ENCODE data around the gene SLC45A1. TPM values are rescaled to one million over a fixed set of nuclear protein-coding genes. Genes with fewer than 3 reads are reported as not detected.

The SLC45A1 gene
- polyA plus RNA-seq, 3 donors = 0.21 TPM; not detected in 2

DNA sequence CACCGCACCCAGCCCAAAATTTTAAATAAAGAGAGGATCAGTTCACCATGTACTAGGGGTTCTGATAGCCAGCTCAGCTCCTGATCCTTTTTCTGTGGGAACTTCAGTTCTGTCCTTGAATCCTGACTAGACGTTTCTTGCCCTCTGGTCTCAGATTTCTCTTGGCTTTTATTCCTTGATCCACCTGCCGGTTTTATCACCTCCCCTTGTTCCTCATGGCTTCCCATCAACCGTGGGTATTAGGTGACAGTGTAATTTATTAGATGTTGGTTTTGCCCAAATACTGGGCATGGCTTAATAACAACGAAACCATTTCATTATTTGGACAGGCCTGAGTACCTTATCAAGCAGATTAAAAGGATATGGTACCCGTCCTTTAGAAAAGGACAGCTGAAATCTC lies 22.5 kb downstream of the SLC45A1 start:
- TF ChIP-seq, protein P1, sequence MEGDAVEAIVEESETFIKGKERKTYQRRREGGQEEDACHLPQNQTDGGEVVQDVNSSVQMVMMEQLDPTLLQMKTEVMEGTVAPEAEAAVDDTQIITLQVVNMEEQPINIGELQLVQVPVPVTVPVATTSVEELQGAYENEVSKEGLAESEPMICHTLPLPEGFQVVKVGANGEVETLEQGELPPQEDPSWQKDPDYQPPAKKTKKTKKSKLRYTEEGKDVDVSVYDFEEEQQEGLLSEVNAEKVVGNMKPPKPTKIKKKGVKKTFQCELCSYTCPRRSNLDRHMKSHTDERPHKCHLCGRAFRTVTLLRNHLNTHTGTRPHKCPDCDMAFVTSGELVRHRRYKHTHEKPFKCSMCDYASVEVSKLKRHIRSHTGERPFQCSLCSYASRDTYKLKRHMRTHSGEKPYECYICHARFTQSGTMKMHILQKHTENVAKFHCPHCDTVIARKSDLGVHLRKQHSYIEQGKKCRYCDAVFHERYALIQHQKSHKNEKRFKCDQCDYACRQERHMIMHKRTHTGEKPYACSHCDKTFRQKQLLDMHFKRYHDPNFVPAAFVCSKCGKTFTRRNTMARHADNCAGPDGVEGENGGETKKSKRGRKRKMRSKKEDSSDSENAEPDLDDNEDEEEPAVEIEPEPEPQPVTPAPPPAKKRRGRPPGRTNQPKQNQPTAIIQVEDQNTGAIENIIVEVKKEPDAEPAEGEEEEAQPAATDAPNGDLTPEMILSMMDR (IDR thresholded peaks at IDR 0.05) = no peak
- WGBS (ENCODE audit: insufficient coverage) = 92% methylated on average over 2 of the region's 6 CpGs
- no peaks in the 10 kb centered on the region for H3K79me2 ChIP-seq (ENCODE audit: insufficient read depth, low read length)
- H3K27me3 Mint-ChIP-seq (ENCODE audit: low read depth in 3 of 3) = peaks cover 1 to 6% (median 4%) of the 10 kb centered on the region in 3 donors
- H3K4me3 ChIP-seq (replicated peaks in 1 of 3; ENCODE audit: low read depth in 2 of 3, low read length in 3 of 3) = no peak overlapping the region
- H2AFZ ChIP-seq (ENCODE audit: insufficient read depth, low read depth, low read length, poor library complexity, severe bottlenecking) = no peak overlapping the region
- H3K9ac ChIP-seq (ENCODE audit: insufficient read depth, low read length, poor library complexity, severe bottlenecking) = no peak overlapping the region
- no peak overlapping the region for H3K27ac ChIP-seq (ENCODE audit: low read depth in 1 of 2, low read length in 2 of 2)
- no peaks in the 10 kb centered on the region for H4K20me1 ChIP-seq (ENCODE audit: insufficient read depth, low read length)
- H3K4me3 Mint-ChIP-seq = no peak overlapping the region
- H3K9me3 ChIP-seq (replicated peaks in 1 of 2; ENCODE audit: control insufficient read depth in 1 of 2, insufficient read depth in 1 of 2, low read length in 2 of 2) = peaks cover 0 to 5% of the 10 kb centered on the region in 2 donors
- H3K4me1 Mint-ChIP-seq = no peaks in the 10 kb centered on the region
- H3K36me3 ChIP-seq (replicated peaks in 1 of 2; ENCODE audit: control insufficient read depth in 1 of 2, insufficient read depth in 2 of 2, low read length in 2 of 2) = no peaks in the 10 kb centered on the region
- intact Hi-C loops (cut with micrococcal nuclease) = no loop called here
- peaks cover 6 to 12% (median 7%) of the 10 kb centered on the region in 7 donors for H3K9me3 Mint-ChIP-seq
- no peaks in the 10 kb centered on the region for H3K36me3 Mint-ChIP-seq
- H3K4me2 ChIP-seq (replicated peaks; ENCODE audit: extremely low read depth, low read length, poor library complexity, severe bottlenecking) = no peak overlapping the region
- H3K27ac Mint-ChIP-seq = peak overlapping the region in 1 of 7 donors; percentile 72
- no peak for DNase-seq
- no peaks in the 10 kb centered on the region for H3K4me1 ChIP-seq (ENCODE audit: control insufficient read depth in 1 of 2, insufficient read depth in 2 of 2, low read length in 2 of 2)
- no peaks in the 10 kb centered on the region for H3K27me3 ChIP-seq (ENCODE audit: control insufficient read depth in 2 of 2, insufficient read depth in 2 of 2, low read length in 2 of 2)

DNA sequence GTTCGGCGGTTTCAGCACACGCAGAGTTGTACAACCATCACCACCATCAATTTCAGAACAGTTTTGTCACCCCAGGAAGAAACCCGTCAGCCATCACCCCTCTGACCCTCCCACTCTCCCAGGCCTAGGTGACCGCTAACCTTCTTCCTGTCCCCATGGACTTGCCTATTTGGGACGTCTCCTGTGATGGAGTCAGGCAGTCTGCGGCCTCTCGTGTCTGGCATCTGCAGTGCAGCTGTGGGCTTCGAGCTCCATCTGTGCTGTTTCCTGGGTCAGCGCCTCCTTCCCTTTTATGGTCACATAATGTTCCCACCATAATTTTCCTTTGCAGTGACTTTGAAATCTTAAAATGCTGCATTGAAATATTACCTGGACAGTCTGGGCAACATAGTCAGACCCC lies 24.4 kb downstream of the SLC45A1 start:
- intact Hi-C loops (cut with micrococcal nuclease) = no loop called here
- no peaks in the 10 kb centered on the region for H3K4me1 Mint-ChIP-seq
- H3K36me3 Mint-ChIP-seq = no peaks in the 10 kb centered on the region
- H3K9me3 Mint-ChIP-seq = peaks cover 2 to 5% (median 3%) of the 10 kb centered on the region in 7 donors
- Histone ChIP-seq H3K36me3 (replicated peaks in 1 of 2; ENCODE audit: control insufficient read depth in 1 of 2, insufficient read depth in 2 of 2, low read length in 2 of 2) (no peaks in the 10 kb centered on the region), H3K79me2 (ENCODE audit: insufficient read depth, low read length) (no peaks in the 10 kb centered on the region), H3K4me2 (replicated peaks; ENCODE audit: extremely low read depth, low read length, poor library complexity, severe bottlenecking) (no peak overlapping the region), H3K27me3 (ENCODE audit: control insufficient read depth in 2 of 2, insufficient read depth in 2 of 2, low read length in 2 of 2) (no peaks in the 10 kb centered on the region), H3K27ac (ENCODE audit: low read depth in 1 of 2, low read length in 2 of 2) (no peak overlapping the region), H3K4me3 (replicated peaks in 1 of 3; ENCODE audit: low read depth in 2 of 3, low read length in 3 of 3) (no peak overlapping the region), H2AFZ (ENCODE audit: insufficient read depth, low read depth, low read length, poor library complexity, severe bottlenecking) (no peak overlapping the region), H3K9me3 (replicated peaks in 1 of 2; ENCODE audit: control insufficient read depth in 1 of 2, insufficient read depth in 1 of 2, low read length in 2 of 2) (peaks cover 0 to 2% of the 10 kb centered on the region in 2 donors), H4K20me1 (ENCODE audit: insufficient read depth, low read length) (no peaks in the 10 kb centered on the region), H3K4me1 (ENCODE audit: control insufficient read depth in 1 of 2, insufficient read depth in 2 of 2, low read length in 2 of 2) (no peaks in the 10 kb centered on the region), H3K9ac (ENCODE audit: insufficient read depth, low read length, poor library complexity, severe bottlenecking) (no peak overlapping the region)
- DNase-seq = no peak
- peaks cover 0 to 6% (median 4%) of the 10 kb centered on the region in 3 donors for H3K27me3 Mint-ChIP-seq (ENCODE audit: low read depth in 3 of 3)
- H3K4me3 Mint-ChIP-seq = no peak overlapping the region
- H3K27ac Mint-ChIP-seq = peak overlapping the region in 2 of 7 donors; percentile 20 to 43
- TF ChIP-seq, protein P1 (IDR thresholded peaks at IDR 0.05) = no peak
- WGBS (ENCODE audit: insufficient coverage) = 87% methylated on average over 8 of the region's 10 CpGs
